ENCODE measurements around the gene CLEC11A. TPM values are rescaled to one million over a fixed set of nuclear protein-coding genes. Genes with fewer than 3 reads are reported as not detected.

CLEC11A gene
- total RNA-seq, 1 donor from 2014 or later: 37.3 TPM

GRCh38 chr19:50724522-50725217 is 1.5 kb downstream of the CLEC11A start:
- Mint-ChIP-seq H3K27me3 (ENCODE audit: unreplicated experiment) (peaks cover 19% of the 10 kb centered on the region), H3K4me1 (ENCODE audit: unreplicated experiment) (no peaks in the 10 kb centered on the region), H3K4me3 (ENCODE audit: unreplicated experiment) (peak overlapping the region; percentile 87), H3K9me3 (ENCODE audit: unreplicated experiment) (peaks cover 24% of the 10 kb centered on the region), H3K36me3 (ENCODE audit: low read depth, unreplicated experiment) (peaks cover 18% of the 10 kb centered on the region), H3K27ac (ENCODE audit: unreplicated experiment) (no peak overlapping the region)
- no peak for TF ChIP-seq CTCF (IDR thresholded peaks at IDR 0.05; ENCODE audit: unreplicated experiment)
- DNase-seq (ENCODE audit: low spot score): peak; percentile 71

- Mint-ChIP-seq H3K27ac (ENCODE audit: unreplicated experiment) (no peak overlapping the region), H3K4me1 (ENCODE audit: unreplicated experiment) (no peaks in the 10 kb centered on the region), H3K9me3 (ENCODE audit: unreplicated experiment) (peaks cover 20% of the 10 kb centered on the region), H3K4me3 (ENCODE audit: unreplicated experiment) (peak overlapping the region; percentile 71), H3K36me3 (ENCODE audit: low read depth, unreplicated experiment) (peaks cover 15% of the 10 kb centered on the region), H3K27me3 (ENCODE audit: unreplicated experiment) (peaks cover 18% of the 10 kb centered on the region)
- no peak for DNase-seq (ENCODE audit: low spot score)
- TF ChIP-seq CTCF (IDR thresholded peaks at IDR 0.05; ENCODE audit: unreplicated experiment): no peak
Measured at GRCh38 chr19:50725218-50725910, 2.2 kb downstream of the CLEC11A start.

GRCh38 chr19:50725911-50726230 is 2.7 kb downstream of the CLEC11A start:
- Mint-ChIP-seq H3K4me3 (ENCODE audit: unreplicated experiment) (no peak overlapping the region), H3K27me3 (ENCODE audit: unreplicated experiment) (peaks cover 14% of the 10 kb centered on the region)

GRCh38 chr19:50728084-50728737 is 5.0 kb downstream of the CLEC11A start:
- H3K9me3 Mint-ChIP-seq (ENCODE audit: unreplicated experiment): peaks cover 5% of the 10 kb centered on the region
- H3K36me3 Mint-ChIP-seq (ENCODE audit: low read depth, unreplicated experiment): peaks cover 5% of the 10 kb centered on the region
- no peaks in the 10 kb centered on the region for H3K4me1 Mint-ChIP-seq (ENCODE audit: unreplicated experiment)
- TF ChIP-seq CTCF (IDR thresholded peaks at IDR 0.05; ENCODE audit: unreplicated experiment): no peak
- DNase-seq (ENCODE audit: low spot score): peak; percentile 56
- H3K27ac Mint-ChIP-seq (ENCODE audit: unreplicated experiment): no peak overlapping the region
- H3K4me3 Mint-ChIP-seq (ENCODE audit: unreplicated experiment): no peak overlapping the region
- peaks cover 5% of the 10 kb centered on the region for H3K27me3 Mint-ChIP-seq (ENCODE audit: unreplicated experiment)

More at GRCh38 chr19:50725911-50726230, 2.7 kb downstream of the CLEC11A start:
- Mint-ChIP-seq H3K4me1 (ENCODE audit: unreplicated experiment) (no peaks in the 10 kb centered on the region), H3K36me3 (ENCODE audit: low read depth, unreplicated experiment) (peaks cover 10% of the 10 kb centered on the region), H3K27ac (ENCODE audit: unreplicated experiment) (no peak overlapping the region), H3K9me3 (ENCODE audit: unreplicated experiment) (peaks cover 15% of the 10 kb centered on the region)
- no peak for DNase-seq (ENCODE audit: low spot score)
- no peak for TF ChIP-seq CTCF (IDR thresholded peaks at IDR 0.05; ENCODE audit: unreplicated experiment)

GRCh38 chr19:50729894-50730293 is 6.7 kb downstream of the CLEC11A start:
- H3K27ac Mint-ChIP-seq (ENCODE audit: unreplicated experiment): no peak overlapping the region
- peaks cover 5% of the 10 kb centered on the region for H3K36me3 Mint-ChIP-seq (ENCODE audit: low read depth, unreplicated experiment)
- peaks cover 2% of the 10 kb centered on the region for H3K27me3 Mint-ChIP-seq (ENCODE audit: unreplicated experiment)
- no peaks in the 10 kb centered on the region for H3K4me1 Mint-ChIP-seq (ENCODE audit: unreplicated experiment)
- no peak overlapping the region for H3K4me3 Mint-ChIP-seq (ENCODE audit: unreplicated experiment)
- peaks cover 5% of the 10 kb centered on the region for H3K9me3 Mint-ChIP-seq (ENCODE audit: unreplicated experiment)
- TF ChIP-seq CTCF (IDR thresholded peaks at IDR 0.05; ENCODE audit: unreplicated experiment): no peak
- DNase-seq (ENCODE audit: low spot score): no peak

Data from endothelial cell (in vitro differentiated cells).